GM23248 (cell line): ENCODE measurements around the gene CTIF.

Experiments used
- EZH2 ChIP-seq: fragments of 200-600 bp; sonication (generic); IDR thresholded peaks from 2 replicates; pipeline ENCODE4 v1.6.1; 2018; ENCODE audit warnings: antibody characterized with exemption, mild to moderate bottlenecking; ENCODE audit not compliant: insufficient read depth, poor library complexity, severe bottlenecking
- EZH2phosphoT487 ChIP-seq: fragments of 200-600 bp; sonication (generic); IDR thresholded peaks from 2 replicates; pipeline ENCODE4 v1.6.1; 2018; ENCODE audit warnings: antibody characterized with exemption, moderate library complexity, mild to moderate bottlenecking, low read depth; ENCODE audit not compliant: insufficient read depth

- TF ChIP-seq EZH2 (no peak), EZH2phosphoT487 (no peak)
Measured at GRCh38 chr18:48519431-48520100, 19.3 kb upstream of the CTIF start.
